GM04503 (cell line): ENCODE data around the gene NLRP6.
"Not testable (repeated sequence)": the region's sequence is repeated elsewhere in the genome, so short reads cannot be mapped to it uniquely, and the experiment has no call there.

Source experiments
- DNase-seq: peaks from one replicate; pipeline ENCODE4 v3.0.0-alpha.2; 2012; ENCODE audit warnings: low read depth

NLRP6 gene

DNA sequence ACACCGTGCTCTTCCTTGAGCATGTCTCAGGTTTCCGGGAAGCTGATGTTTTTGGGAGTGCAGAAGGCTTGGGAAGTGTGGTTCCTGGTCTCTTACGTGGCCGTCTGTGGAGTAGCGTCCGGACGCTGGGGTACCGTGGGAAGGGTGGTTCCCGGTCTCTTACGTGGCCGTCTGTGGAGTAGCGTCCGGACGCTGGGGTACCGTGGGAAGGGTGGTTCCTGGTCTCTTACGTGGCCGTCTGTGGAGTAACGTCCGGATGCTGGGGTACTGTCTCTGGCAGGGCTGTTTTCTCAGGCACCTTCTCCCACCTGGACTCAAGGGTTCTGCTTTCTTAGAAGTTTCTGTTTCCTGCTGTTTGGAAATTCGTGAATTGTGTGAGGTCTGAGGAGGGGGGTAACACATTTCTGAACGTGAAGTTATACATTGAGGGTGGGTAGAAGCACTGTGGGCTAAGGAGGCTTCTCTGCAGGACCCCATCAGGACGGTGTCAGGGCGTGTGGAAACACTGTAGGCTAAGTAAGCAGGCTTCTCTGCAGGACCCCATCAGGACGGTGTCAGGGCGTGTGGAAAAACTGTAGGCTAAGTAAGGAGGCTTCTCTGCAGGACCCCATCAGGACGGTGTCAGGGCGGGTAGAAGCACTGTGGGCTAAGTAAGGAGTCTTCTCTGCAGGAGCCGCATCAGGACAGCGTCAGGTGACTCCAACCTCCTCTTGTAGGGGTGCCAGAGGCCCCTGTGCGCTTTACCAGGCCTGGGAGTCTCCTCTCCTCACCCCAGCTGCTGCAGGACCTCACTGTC, 47.8 kb downstream of the NLRP6 start:
- no peak for DNase-seq

DNA sequence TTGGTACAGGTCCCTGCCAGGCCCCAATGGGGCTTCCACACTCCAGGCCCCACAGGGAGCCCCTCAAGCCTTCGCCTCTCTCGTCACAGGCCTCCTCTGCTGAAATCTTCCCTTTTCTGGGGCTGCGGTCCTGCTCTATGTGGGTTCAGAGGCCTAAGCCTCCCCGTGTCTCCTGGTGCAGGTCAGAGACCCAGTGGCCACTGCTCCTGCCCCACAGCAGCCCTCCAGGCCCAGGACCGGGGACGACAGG, 48.3 kb downstream of the NLRP6 start:
- no peak for DNase-seq

- no peak for DNase-seq
These were observed 48.8 kb downstream of the NLRP6 start for GRCh38 chr11:326842-327580.

- no peak for DNase-seq
These were observed 49.3 kb downstream of the NLRP6 start for GRCh38 chr11:327581-327923.

DNA sequence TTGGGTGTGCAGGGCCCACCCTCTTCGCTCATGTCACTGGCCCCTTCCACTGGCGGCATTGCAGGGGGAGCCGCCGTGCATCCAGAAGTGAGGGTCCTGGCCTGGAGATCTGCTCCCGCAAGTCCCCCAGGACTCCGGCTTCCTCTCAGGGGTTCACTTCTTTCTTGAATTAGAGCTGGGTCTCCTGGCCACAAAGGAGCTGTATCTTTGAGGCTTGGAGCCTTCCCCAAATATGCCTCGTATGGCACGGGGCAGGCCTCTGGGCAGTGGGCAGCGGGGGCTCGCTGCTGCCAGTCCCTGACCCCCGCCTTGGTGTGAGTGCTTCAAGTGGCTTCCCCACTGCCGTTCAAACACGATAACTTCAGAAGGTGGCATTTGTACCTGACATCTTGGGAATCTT, 49.8 kb downstream of the NLRP6 start:
- DNase-seq = no peak

GRCh38 chr11:328516-329100, 50.4 kb downstream of the NLRP6 start:
- not testable (repeated sequence) for DNase-seq

DNA sequence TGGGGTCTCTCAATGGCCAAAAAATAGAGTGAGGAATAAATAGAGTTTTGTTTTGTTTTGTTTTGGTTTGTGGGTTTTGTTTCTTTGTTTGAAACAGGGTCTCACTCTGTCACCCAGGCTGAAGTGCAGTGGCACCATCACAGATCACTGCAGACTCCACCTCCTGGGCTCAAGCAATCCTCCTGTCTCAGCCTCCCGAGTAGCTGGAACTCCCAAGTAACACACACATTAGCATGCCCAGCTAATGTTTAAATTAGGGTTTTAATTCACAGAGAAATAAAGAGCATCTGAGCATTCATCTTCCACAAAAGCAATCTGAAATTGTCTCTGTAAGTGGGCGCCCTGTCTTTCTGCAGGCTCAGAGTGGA, 51.7 kb downstream of the NLRP6 start:
- DNase-seq = no peak

- DNase-seq = no peak
These were observed 52.1 kb downstream of the NLRP6 start for GRCh38 chr11:330307-330693.

GRCh38 chr11:330694-331357, 52.6 kb downstream of the NLRP6 start:
- DNase-seq = no peak

- DNase-seq = no peak
These were observed 53.3 kb downstream of the NLRP6 start for GRCh38 chr11:331358-332060.

- DNase-seq = no peak
These were observed 54.7 kb downstream of the NLRP6 start for GRCh38 chr11:332651-333480.

- not testable (repeated sequence) for DNase-seq
These were observed 55.5 kb downstream of the NLRP6 start for GRCh38 chr11:333616-334263.

DNA sequence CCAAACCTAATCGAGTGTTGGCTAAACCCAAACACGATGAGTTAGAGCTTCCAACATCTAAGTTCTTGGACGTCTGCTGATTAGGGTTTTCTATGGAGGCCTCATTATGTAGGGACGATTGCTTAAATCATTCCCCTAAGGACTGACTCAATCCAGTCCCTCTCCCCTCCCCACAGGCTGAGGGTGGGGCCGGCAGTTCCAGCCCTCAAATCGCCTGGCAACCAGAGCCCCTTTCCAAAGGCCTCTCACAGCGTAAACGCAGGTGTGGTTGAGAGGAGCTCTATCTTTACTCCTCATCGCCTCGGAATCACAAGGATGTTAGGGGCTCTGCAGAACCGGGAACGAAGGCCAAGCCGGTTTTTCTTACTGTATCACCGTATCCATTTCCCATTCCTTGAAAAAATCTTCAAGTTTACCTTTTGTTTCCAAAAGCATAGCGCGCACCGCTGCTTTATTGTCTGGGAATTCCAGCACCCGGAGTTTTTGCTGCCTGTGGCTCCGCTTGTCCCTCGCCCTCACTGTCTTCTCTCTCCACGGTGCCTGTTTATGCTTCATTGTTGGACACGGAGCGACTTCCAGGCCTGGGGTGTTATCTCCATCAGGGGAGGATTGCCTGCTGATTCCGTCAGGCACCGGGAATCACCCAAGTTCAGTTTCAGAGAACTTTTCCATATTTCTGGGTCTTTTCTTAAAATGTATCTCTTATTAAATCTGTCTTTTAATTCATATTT, 56.2 kb downstream of the NLRP6 start:
- no peak for DNase-seq
